Glutamatergic neuron (in vitro differentiated cells): ENCODE data around the gene MAMDC4. TPM values are rescaled to one million over a fixed set of nuclear protein-coding genes. Genes with fewer than 3 reads are reported as not detected.
A peak's percentile ranks its signal among the peaks of the same experiment; 100 is the strongest.

ENCODE experiments used
- DNase-seq: peaks from one replicate; pipeline ENCODE4 v3.0.0; 2022
- H3K27ac Mint-ChIP-seq: one replicate; pipeline ENCODE4 v1.8.0; 2020; ENCODE audit warnings: mild to moderate bottlenecking, mixed read lengths, inconsistent platforms; ENCODE audit not compliant: unreplicated experiment
- H3K27me3 Mint-ChIP-seq: one replicate; pipeline ENCODE4 v1.8.0; 2020; ENCODE audit warnings: mild to moderate bottlenecking, moderate library complexity, mixed read lengths, inconsistent platforms; ENCODE audit not compliant: unreplicated experiment
- H3K36me3 Mint-ChIP-seq: one replicate; pipeline ENCODE4 v1.8.0; 2020; ENCODE audit warnings: mild to moderate bottlenecking, mixed read lengths, inconsistent platforms; ENCODE audit not compliant: unreplicated experiment
- H3K4me1 Mint-ChIP-seq: one replicate; pipeline ENCODE4 v1.8.0; 2020; ENCODE audit warnings: mild to moderate bottlenecking, low read depth, mixed read lengths, inconsistent platforms; ENCODE audit not compliant: unreplicated experiment
- H3K4me3 Mint-ChIP-seq: one replicate; pipeline ENCODE4 v1.8.0; 2020; ENCODE audit warnings: mild to moderate bottlenecking, mixed read lengths, inconsistent platforms; ENCODE audit not compliant: unreplicated experiment
- H3K9me3 Mint-ChIP-seq: one replicate; pipeline ENCODE4 v1.8.0; 2020; ENCODE audit warnings: mild to moderate bottlenecking, moderate library complexity, mixed read lengths, inconsistent platforms; ENCODE audit not compliant: unreplicated experiment
- CTCF ChIP-seq: fragments of 200-600 bp; sonication (generic); IDR thresholded peaks from one replicate; pipeline ENCODE4 v1.5.0; 2021; ENCODE audit not compliant: partially characterized antibody, unreplicated experiment
- total RNA-seq: library from RNA; stranded (reverse); fragmentation: NEBNext Ultra II Directional; extraction: Animal tissue kit (Norgen Biotek cat#: 25700); gene quantifications from one replicate; pipeline ENCODE4 v1.2.1, GENCODE V29; 2021; ENCODE audit not compliant: unreplicated experiment

The MAMDC4 gene
- total RNA-seq, 1 donor from 2014 or later, result 17.6 TPM

DNA sequence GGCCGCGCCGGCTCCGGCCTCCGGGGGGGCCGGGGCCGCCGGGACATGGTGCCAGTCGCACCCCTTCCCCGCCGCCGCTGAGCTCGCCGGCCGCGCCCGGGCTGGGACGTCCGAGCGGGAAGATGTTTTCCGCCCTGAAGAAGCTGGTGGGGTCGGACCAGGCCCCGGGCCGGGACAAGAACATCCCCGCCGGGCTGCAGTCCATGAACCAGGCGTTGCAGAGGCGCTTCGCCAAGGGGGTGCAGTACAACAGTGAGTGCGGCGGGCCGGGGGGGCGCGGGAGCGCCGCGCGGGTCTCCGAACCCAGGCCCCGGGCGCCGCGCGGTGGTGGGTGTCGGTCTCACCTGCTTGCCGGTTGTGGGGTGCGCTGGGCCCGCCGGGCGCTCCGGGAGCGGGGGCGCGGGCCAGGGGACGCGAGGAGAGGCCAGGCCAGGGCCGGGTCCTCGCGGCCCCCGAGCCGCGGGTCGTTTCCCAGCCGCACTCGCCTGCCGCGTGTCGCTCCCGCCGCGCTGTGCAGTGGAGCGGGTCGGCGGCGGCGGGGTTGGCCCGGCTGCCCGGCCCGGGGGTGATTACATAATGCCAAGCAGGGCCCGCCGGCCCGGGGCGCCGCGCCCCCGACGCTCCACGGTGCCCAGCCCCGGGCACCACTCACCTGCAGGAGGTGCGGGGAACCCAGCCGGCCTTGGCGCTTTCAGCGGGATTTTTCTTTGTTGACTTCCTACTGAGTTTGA is 43.9 kb upstream of the MAMDC4 start:
- TF ChIP-seq CTCF, result no peak
- H3K4me1 Mint-ChIP-seq, result peaks cover 15% of the 10 kb centered on the region
- H3K36me3 Mint-ChIP-seq, result peaks cover 5% of the 10 kb centered on the region
- H3K9me3 Mint-ChIP-seq, result peaks cover 26% of the 10 kb centered on the region
- H3K27me3 Mint-ChIP-seq, result peaks cover 14% of the 10 kb centered on the region
- DNase-seq, result no peak
- H3K27ac Mint-ChIP-seq, result peak overlapping the region; percentile 90
- peak overlapping the region; percentile 96 for H3K4me3 Mint-ChIP-seq

DNA sequence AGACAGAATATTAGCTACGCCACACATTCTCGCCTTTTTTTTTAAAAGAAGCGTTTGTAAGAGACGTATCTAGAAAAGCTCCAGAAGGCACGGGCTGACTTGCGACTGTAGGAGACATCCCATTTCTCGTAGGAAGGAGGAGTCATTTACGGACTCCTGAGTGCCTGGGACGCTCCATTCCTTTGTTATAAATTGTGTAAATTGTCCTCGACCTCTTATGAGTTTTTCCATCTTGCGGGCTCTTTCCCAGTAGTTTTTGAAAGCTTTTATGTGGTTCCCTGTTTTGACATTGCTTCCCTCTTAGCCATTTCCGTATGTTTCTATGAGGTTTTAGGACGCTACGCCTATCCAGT is 43.4 kb upstream of the MAMDC4 start:
- H3K4me3 Mint-ChIP-seq, result peak overlapping the region; percentile 96
- H3K27me3 Mint-ChIP-seq, result peaks cover 12% of the 10 kb centered on the region
- peak overlapping the region; percentile 90 for H3K27ac Mint-ChIP-seq
- no peak for DNase-seq
- H3K9me3 Mint-ChIP-seq, result peaks cover 23% of the 10 kb centered on the region
- H3K4me1 Mint-ChIP-seq, result peaks cover 15% of the 10 kb centered on the region
- peaks cover 5% of the 10 kb centered on the region for H3K36me3 Mint-ChIP-seq
- no peak for TF ChIP-seq CTCF

GRCh38 chr9:136814725-136815421 is 37.3 kb upstream of the MAMDC4 start:
- no peak for DNase-seq
- H3K27ac Mint-ChIP-seq, result no peak overlapping the region
- peaks cover 11% of the 10 kb centered on the region for H3K4me1 Mint-ChIP-seq
- H3K36me3 Mint-ChIP-seq, result peaks cover 10% of the 10 kb centered on the region
- peaks cover 2% of the 10 kb centered on the region for H3K27me3 Mint-ChIP-seq
- H3K4me3 Mint-ChIP-seq, result peak overlapping the region; percentile 11
- TF ChIP-seq CTCF, result no peak
- H3K9me3 Mint-ChIP-seq, result peaks cover 7% of the 10 kb centered on the region

- DNase-seq, result no peak
- peaks cover 10% of the 10 kb centered on the region for H3K36me3 Mint-ChIP-seq
- H3K9me3 Mint-ChIP-seq, result peaks cover 7% of the 10 kb centered on the region
- peaks cover 8% of the 10 kb centered on the region for H3K4me1 Mint-ChIP-seq
- no peak for TF ChIP-seq CTCF
- H3K4me3 Mint-ChIP-seq, result peak overlapping the region; percentile 20
- peak overlapping the region; percentile 8 for H3K27ac Mint-ChIP-seq
- H3K27me3 Mint-ChIP-seq, result peaks cover 2% of the 10 kb centered on the region
These were observed 36.7 kb upstream of the MAMDC4 start for GRCh38 chr9:136815422-136815782.
